Cardiac fibroblast (primary cell): ENCODE data around the gene STH.

Experiments used
- DNase-seq, 2 donors: peaks; one replicate each; pipeline versions ENCODE4 v3.0.0 to v3.0.0-alpha.2; 2010; ENCODE audit warnings: low read depth in 2 of 2
- H3K4me3 ChIP-seq, 2 donors: replicated peaks in 1 of 2; 1 replicate in 1 of 2; 2 replicates in 1 of 2; pipeline ENCODE4 v1.5.1; 2011; ENCODE audit warnings: low read depth in 2 of 2, low read length in 2 of 2, mild to moderate bottlenecking in 2 of 2, moderate library complexity in 1 of 2
- CTCF ChIP-seq: IDR thresholded peaks from one replicate; pipeline ENCODE4 v1.5.1; 2011; ENCODE audit warnings: low read depth, mild to moderate bottlenecking, low read length, inconsistent platforms

STH gene

GRCh38 chr17:45973099-45973780 lies 25.8 kb upstream of the STH start:
- H3K4me3 ChIP-seq: no peak overlapping the region
- TF ChIP-seq CTCF: no peak
- no peak for DNase-seq

DNA sequence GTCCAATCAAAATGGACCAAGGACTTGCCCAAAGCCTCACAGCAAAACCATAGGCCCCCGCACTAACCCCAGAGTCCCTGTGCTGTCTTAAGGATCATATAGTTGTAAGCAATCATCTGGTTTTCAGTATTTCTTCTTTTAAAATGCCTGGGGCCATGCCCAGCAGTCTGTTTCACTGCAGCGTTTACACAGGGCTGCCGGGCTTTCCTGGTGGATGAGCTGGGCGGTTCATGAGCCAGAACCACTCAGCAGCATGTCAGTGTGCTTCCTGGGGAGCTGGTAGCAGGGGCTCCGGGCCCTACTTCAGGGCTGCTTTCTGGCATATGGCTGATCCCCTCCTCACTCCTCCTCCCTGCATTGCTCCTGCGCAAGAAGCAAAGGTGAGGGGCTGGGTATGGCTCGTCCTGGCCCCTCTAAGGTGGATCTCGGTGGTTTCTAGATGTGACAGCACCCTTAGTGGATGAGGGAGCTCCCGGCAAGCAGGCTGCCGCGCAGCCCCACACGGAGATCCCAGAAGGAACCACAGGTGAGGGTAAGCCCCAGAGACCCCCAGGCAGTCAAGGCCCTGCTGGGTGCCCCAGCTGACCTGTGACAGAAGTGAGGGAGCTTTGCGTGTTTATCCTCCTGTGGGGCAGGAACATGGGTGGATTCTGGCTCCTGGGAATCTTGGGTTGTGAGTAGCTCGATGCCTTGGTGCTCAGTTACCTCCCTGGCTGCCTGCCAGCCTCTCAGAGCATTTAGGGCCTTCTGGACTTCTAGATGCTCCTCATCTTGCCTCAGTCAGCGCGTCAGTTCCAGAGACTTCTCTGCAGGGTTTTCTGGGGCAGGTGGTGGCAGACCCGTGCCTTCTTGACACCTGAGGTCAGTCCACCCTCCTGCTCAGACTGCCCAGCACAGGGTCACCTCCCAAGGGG lies 24.8 kb upstream of the STH start:
- no peak for TF ChIP-seq CTCF
- no peak overlapping the region for H3K4me3 ChIP-seq
- DNase-seq: no peak

- DNase-seq: no peak
- TF ChIP-seq CTCF: no peak
These were observed 24.0 kb upstream of the STH start for GRCh38 chr17:45974916-45975630.

DNA sequence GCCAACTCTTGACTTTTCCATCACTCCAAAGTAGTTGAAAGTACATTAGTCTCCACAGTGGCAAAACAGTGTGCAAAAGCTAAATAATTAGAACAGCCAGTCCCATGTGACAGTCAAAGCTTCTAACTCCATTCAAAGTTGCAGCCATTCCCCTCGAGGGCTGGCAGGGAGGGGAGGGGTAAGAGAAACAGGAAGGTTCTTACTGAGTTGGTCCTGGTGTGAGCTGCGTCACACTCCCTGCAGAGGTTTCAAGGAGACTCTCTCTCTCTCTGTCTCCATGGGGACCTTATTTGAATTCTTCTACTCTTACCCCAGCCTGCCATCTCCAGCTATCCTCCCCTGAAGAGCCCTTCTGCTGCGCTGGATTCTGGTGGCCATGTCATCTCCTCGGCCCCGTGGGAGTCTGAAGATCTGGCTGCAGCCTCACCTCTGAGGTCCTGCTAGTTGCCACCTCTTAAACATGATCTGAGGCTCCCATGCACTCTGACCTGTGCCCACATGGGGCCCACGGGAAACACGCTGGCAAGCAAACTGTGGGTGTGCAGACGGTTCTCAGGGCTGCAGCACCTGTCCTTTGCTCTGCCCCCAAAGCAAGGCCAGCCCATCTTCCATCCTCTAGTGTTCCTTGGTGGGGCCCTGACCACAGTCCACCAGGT lies 23.3 kb upstream of the STH start:
- H3K4me3 ChIP-seq: no peak overlapping the region
- no peak for DNase-seq
- TF ChIP-seq CTCF: no peak

More at GRCh38 chr17:45974916-45975630, 24.0 kb upstream of the STH start:
- H3K4me3 ChIP-seq: no peak overlapping the region

DNA sequence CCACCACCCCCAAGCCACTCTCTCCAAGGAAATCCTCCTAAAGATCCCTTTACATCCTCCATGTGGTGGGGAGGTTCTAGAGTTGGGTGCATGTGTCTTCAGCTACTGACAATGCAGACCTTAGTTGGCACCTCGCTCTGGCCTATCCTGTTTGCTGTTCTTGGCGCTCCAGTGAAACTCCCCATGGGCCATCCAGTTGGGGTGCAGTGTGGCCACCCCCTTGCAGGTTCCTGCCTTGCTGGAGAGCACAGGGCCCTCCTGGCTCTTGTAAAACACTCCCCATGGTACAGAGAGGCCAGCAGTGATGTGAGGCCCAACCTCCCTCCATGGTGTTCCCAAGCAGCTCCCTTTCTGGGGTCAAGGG lies 22.7 kb upstream of the STH start:
- DNase-seq: no peak
- H3K4me3 ChIP-seq: no peak overlapping the region
- TF ChIP-seq CTCF: no peak

DNA sequence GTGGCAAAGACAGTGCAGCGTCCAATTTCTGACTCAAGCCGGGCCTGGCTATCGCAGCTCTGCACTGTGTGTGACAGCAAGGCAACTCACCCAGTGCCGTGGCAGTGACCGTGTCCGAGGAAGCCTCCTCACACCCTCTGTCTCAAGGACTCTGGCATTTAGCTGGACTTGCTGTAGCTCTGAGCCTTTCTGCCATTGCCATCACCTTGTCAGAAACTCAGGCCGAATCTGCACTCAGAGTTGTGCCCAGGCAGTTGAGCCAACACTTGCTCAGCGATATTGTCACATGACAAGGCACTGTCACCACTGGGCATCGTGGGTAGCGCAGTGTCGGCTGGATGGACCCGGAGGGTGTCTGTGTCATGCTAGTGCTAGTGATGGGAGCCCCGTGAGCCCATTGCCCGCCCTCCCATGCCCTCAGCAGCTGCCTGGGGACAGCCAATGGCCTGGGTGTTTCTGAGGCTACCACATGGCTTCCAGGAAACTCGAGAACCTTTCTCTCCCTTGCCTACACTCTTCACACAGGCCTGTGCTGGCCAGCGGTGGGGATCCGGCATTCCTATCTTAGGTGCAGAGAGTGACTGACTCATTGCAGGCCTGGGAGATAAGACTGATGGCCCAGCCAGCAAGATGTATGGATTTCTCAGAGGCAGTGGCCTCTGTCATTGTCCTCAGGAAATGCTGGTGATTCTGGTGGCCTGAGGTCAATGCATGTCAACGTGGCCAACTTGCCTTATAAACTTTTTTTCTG lies 22.1 kb upstream of the STH start:
- TF ChIP-seq CTCF: no peak
- H3K4me3 ChIP-seq: no peak overlapping the region
- DNase-seq: peak in 1 of 2 donors; percentile 10
